CD4-positive, alpha-beta T cell (primary cell): ENCODE data around the gene JAKMIP2. TPM values are rescaled to one million over a fixed set of nuclear protein-coding genes. Genes with fewer than 3 reads are reported as not detected.

ENCODE experiments used
- ATAC-seq: fragments of 200-7000 bp; cut with Tn5 transposase; one replicate; pipeline ENCODE4 v1.10.0; 2022; ENCODE audit warnings: mild to moderate bottlenecking; ENCODE audit not compliant: poor library complexity
- CTCF ChIA-PET: fragments of 350-600 bp; sonication (Branson Sonifier 250); formaldehyde crosslinking; loops from one replicate; lab custom pipeline; 2021; ENCODE audit warnings: antibody characterized with exemption, inconsistent platforms; lab: Charles Lee
- POLR2A ChIA-PET: fragments of 350-600 bp; sonication (Branson Sonifier 250); formaldehyde crosslinking; loops from one replicate; lab custom pipeline; 2021; ENCODE audit warnings: antibody characterized with exemption, inconsistent platforms; lab: Charles Lee
- DNase-seq, 14 experiments: peaks; one replicate each; pipeline ENCODE4 v3.0.0-alpha.2; 2013 to 2020; ENCODE audit warnings: mixed read lengths in 2 of 14
- H3K27ac ChIP-seq, 2 donors: one replicate each; pipeline versions ENCODE4 v1.5.1 to v1.7.0; 2013; ENCODE audit warnings: low read length in 2 of 2, low read depth in 1 of 2, mild to moderate bottlenecking in 1 of 2
- H3K27me3 ChIP-seq, 2 experiments: 1 replicate in 1 of 2; 2 replicates in 1 of 2; pipeline versions ENCODE4 v1.6.1 to v1.7.0; 2013; ENCODE audit warnings: low read length in 2 of 2, control low read depth in 1 of 2, mild to moderate bottlenecking in 1 of 2, moderate library complexity in 1 of 2; ENCODE audit not compliant: insufficient read depth in 2 of 2, control insufficient read depth in 1 of 2
- H3K36me3 ChIP-seq: one replicate; pipeline ENCODE4 v1.6.1; 2013; ENCODE audit warnings: low read length, control low read depth; ENCODE audit not compliant: insufficient read depth
- H3K4me1 ChIP-seq: one replicate; pipeline ENCODE4 v1.6.1; 2013; ENCODE audit warnings: low read length, control low read depth; ENCODE audit not compliant: insufficient read depth
- H3K4me3 ChIP-seq: one replicate; pipeline ENCODE4 v1.5.1; 2013; ENCODE audit warnings: mild to moderate bottlenecking, low read length, moderate library complexity
- H3K9me3 ChIP-seq, 2 experiments: 1 replicate in 1 of 2; 2 replicates in 1 of 2; pipeline versions ENCODE4 v1.6.1 to v1.7.0; 2013; ENCODE audit warnings: low read length in 2 of 2, mild to moderate bottlenecking in 2 of 2, control low read depth in 1 of 2, moderate library complexity in 1 of 2; ENCODE audit not compliant: control insufficient read depth in 1 of 2, insufficient read depth in 1 of 2
- H3K27ac Mint-ChIP-seq: one replicate; pipeline ENCODE4 v1.8.0; 2020; ENCODE audit warnings: mixed read lengths
- H3K27me3 Mint-ChIP-seq: one replicate; pipeline ENCODE4 v1.8.0; 2021; ENCODE audit warnings: mixed read lengths
- H3K36me3 Mint-ChIP-seq: one replicate; pipeline ENCODE4 v1.8.0; 2021; ENCODE audit warnings: low read depth, mixed read lengths
- H3K4me1 Mint-ChIP-seq: one replicate; pipeline ENCODE4 v1.8.0; 2021; ENCODE audit warnings: low read depth, mixed read lengths
- H3K4me3 Mint-ChIP-seq: one replicate; pipeline ENCODE4 v1.8.0; 2020; ENCODE audit warnings: mild to moderate bottlenecking, mixed read lengths
- H3K9me3 Mint-ChIP-seq: one replicate; pipeline ENCODE4 v1.8.0; 2020; ENCODE audit warnings: mixed read lengths
- CTCF ChIP-seq: fragments of 200-600 bp; IDR thresholded peaks from one replicate; pipeline ENCODE4 v1.8.0; 2022; ENCODE audit warnings: antibody characterized with exemption, mild to moderate bottlenecking
- intact Hi-C, 2 experiments: fragments of 100-400 bp; cut with DNase I in 1 of 2; cut with micrococcal nuclease in 1 of 2; formaldehyde crosslinking; loops; one replicate each; pipeline versions ENCODE4 v1.15.1 to v1.9.0; 2023 to 2025; cut with DNase I, micrococcal nuclease
- total RNA-seq, 174 experiments: library from RNA in 2 of 174; stranded (reverse) in 2 of 174; gene quantifications; one replicate each; pipeline ENCODE4 v1.2.3 and lab custom pipeline; 2021 to 2026

The JAKMIP2 gene
- total RNA-seq, 2 experiments from 2014 or later: 0.74 to 1.3 TPM

- TF ChIP-seq CTCF: no peak
- H3K36me3 ChIP-seq: no peaks in the 10 kb centered on the region
- H3K27ac ChIP-seq: no peak overlapping the region
- intact Hi-C loops: no loop called here
- ChIA-PET CTCF (no interaction called here), POLR2A (no interaction called here)
- no peak overlapping the region for H3K4me3 ChIP-seq
- no peak overlapping the region for H3K4me3 Mint-ChIP-seq
- no peaks in the 10 kb centered on the region for H3K4me1 ChIP-seq
- H3K9me3 Mint-ChIP-seq: no peaks in the 10 kb centered on the region
- no peak for ATAC-seq
- no peaks in the 10 kb centered on the region for H3K9me3 ChIP-seq
- DNase-seq: no peak
- H3K27me3 ChIP-seq: no peaks in the 10 kb centered on the region
- H3K27ac Mint-ChIP-seq: no peak overlapping the region
- H3K36me3 Mint-ChIP-seq: no peaks in the 10 kb centered on the region
- H3K4me1 Mint-ChIP-seq: no peaks in the 10 kb centered on the region
- H3K27me3 Mint-ChIP-seq: no peaks in the 10 kb centered on the region
Observed at GRCh38 chr5:147789820-147790219, 7.3 kb upstream of the JAKMIP2 start.

GRCh38 chr5:147788023-147788422, 5.5 kb upstream of the JAKMIP2 start:
- DNase-seq: no peak
- ATAC-seq: no peak
- Mint-ChIP-seq H3K4me1 (no peaks in the 10 kb centered on the region), H3K9me3 (no peaks in the 10 kb centered on the region), H3K4me3 (no peak overlapping the region), H3K36me3 (no peaks in the 10 kb centered on the region), H3K27me3 (no peaks in the 10 kb centered on the region), H3K27ac (no peak overlapping the region)
- Histone ChIP-seq H3K27ac (no peak overlapping the region), H3K9me3 (no peaks in the 10 kb centered on the region), H3K4me1 (no peaks in the 10 kb centered on the region), H3K27me3 (no peaks in the 10 kb centered on the region), H3K4me3 (no peak overlapping the region), H3K36me3 (no peaks in the 10 kb centered on the region)
- intact Hi-C loops: no loop called here
- CTCF ChIA-PET: no interaction called here
- no peak for TF ChIP-seq CTCF
- POLR2A ChIA-PET: no interaction called here

GRCh38 chr5:147786142-147786541, 3.6 kb upstream of the JAKMIP2 start:
- Mint-ChIP-seq H3K4me1 (peaks cover 17% of the 10 kb centered on the region), H3K27me3 (no peaks in the 10 kb centered on the region), H3K9me3 (no peaks in the 10 kb centered on the region), H3K27ac (no peak overlapping the region), H3K4me3 (no peak overlapping the region), H3K36me3 (no peaks in the 10 kb centered on the region)
- POLR2A ChIA-PET: no interaction called here
- Histone ChIP-seq H3K27me3 (no peaks in the 10 kb centered on the region), H3K27ac (no peak overlapping the region), H3K4me3 (no peak overlapping the region), H3K36me3 (no peaks in the 10 kb centered on the region), H3K9me3 (peaks cover 0 to 4% of the 10 kb centered on the region in 2 experiments), H3K4me1 (peaks cover 7% of the 10 kb centered on the region)
- CTCF ChIA-PET: no interaction called here
- TF ChIP-seq CTCF: no peak
- no peak for ATAC-seq
- intact Hi-C loops: no loop called here
- no peak for DNase-seq
